ENCODE measurements around the gene EPHA3. TPM values are rescaled to one million over a fixed set of nuclear protein-coding genes. Genes with fewer than 3 reads are reported as not detected.

Gene EPHA3
- polyA plus RNA-seq, 4 donors: 4.9 to 6.0 (median 5.7) TPM

- DNase-seq (ENCODE audit: low read depth in 4 of 4, low spot score in 3 of 4): no peak
Measured at GRCh38 chr3:89525609-89526008, 418.2 kb downstream of the EPHA3 start.

DNA sequence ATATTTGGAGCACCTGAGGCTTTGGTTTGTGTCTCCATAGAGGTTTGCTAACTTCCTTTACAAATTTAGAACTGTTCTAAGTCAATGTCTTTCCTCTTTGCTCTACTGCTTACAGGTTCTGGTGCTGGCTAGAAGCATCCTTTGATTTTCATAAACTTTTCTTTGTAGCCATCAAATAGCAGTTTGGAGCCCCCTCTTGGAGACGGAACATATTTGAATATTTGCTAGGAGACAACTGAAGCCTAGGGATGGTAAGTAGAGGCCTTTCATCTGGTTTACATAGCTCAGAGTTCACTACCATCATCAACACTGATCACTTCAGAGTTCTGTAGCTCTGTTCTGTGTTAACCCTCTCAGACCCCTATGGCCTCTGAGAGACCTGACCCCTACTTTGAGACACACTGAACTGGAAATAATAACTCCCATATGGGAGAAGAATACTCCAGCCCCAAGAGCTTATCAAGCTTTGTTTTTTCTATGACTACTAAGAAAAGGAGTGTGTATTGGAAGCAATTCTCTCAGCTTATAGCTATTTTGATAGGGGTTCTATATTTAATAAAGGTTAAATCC, 420.4 kb downstream of the EPHA3 start:
- no peak for DNase-seq (ENCODE audit: low read depth in 4 of 4, low spot score in 3 of 4)
